Astrocyte of the spinal cord (primary cell): ENCODE results near the gene NANOS1.

ENCODE experiments used
- DNase-seq: peaks from one replicate; pipeline ENCODE4 v3.0.0; 2011; ENCODE audit warnings: low read depth, low spot score
- H3K4me3 ChIP-seq: 2 replicates; pipeline ENCODE4 v1.5.1; 2011; ENCODE audit warnings: low read depth, mild to moderate bottlenecking, low read length, moderate library complexity
- in situ Hi-C: cut with HindIII; loops from 2 replicates; pipeline ENCODE4 v1.10.0; 2017; ENCODE audit warnings: low sequenced_read_pairs
- TF ChIP-seq, protein P1 (sequence below): IDR thresholded peaks from 2 replicates; pipeline ENCODE4 v1.5.1; 2012; ENCODE audit warnings: low read depth, mild to moderate bottlenecking, low read length, inconsistent platforms

Gene NANOS1

GRCh38 chr10:118995739-118996138 is 33.8 kb upstream of the NANOS1 start:
- H3K4me3 ChIP-seq: no peak overlapping the region
- TF ChIP-seq, protein P1, sequence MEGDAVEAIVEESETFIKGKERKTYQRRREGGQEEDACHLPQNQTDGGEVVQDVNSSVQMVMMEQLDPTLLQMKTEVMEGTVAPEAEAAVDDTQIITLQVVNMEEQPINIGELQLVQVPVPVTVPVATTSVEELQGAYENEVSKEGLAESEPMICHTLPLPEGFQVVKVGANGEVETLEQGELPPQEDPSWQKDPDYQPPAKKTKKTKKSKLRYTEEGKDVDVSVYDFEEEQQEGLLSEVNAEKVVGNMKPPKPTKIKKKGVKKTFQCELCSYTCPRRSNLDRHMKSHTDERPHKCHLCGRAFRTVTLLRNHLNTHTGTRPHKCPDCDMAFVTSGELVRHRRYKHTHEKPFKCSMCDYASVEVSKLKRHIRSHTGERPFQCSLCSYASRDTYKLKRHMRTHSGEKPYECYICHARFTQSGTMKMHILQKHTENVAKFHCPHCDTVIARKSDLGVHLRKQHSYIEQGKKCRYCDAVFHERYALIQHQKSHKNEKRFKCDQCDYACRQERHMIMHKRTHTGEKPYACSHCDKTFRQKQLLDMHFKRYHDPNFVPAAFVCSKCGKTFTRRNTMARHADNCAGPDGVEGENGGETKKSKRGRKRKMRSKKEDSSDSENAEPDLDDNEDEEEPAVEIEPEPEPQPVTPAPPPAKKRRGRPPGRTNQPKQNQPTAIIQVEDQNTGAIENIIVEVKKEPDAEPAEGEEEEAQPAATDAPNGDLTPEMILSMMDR: no peak
- DNase-seq: no peak
- in situ Hi-C loops: no loop called here

GRCh38 chr10:118997379-118997778 is 32.1 kb upstream of the NANOS1 start:
- TF ChIP-seq, protein P1: no peak
- no peak overlapping the region for H3K4me3 ChIP-seq
- no peak for DNase-seq
- in situ Hi-C loops: no loop called here

DNA sequence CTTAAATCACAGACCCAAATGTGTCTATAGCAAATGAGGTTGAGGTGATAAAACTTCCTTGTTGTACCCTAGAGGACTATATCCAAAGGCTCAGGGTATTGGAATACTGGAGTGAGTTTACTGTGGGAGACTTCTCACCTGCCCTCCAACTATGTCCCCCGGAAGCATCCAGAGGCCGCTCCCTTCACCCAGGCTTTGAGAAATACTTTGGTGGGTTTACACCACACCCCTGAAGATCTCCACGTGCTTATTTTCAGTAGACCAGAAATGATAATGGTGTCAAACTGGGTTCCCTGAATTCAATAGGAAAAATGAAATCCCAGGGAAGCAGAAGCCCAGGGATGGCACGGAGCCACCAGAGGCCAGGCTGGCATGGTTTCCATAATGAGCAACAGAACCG is 31.3 kb upstream of the NANOS1 start:
- DNase-seq: no peak
- TF ChIP-seq, protein P1: no peak
- in situ Hi-C loops: no loop called here
- no peak overlapping the region for H3K4me3 ChIP-seq

- TF ChIP-seq, protein P1: no peak
- no peak overlapping the region for H3K4me3 ChIP-seq
- in situ Hi-C loops: no loop called here
- DNase-seq: no peak
Observed at GRCh38 chr10:119001717-119002500, 27.6 kb upstream of the NANOS1 start.

DNA sequence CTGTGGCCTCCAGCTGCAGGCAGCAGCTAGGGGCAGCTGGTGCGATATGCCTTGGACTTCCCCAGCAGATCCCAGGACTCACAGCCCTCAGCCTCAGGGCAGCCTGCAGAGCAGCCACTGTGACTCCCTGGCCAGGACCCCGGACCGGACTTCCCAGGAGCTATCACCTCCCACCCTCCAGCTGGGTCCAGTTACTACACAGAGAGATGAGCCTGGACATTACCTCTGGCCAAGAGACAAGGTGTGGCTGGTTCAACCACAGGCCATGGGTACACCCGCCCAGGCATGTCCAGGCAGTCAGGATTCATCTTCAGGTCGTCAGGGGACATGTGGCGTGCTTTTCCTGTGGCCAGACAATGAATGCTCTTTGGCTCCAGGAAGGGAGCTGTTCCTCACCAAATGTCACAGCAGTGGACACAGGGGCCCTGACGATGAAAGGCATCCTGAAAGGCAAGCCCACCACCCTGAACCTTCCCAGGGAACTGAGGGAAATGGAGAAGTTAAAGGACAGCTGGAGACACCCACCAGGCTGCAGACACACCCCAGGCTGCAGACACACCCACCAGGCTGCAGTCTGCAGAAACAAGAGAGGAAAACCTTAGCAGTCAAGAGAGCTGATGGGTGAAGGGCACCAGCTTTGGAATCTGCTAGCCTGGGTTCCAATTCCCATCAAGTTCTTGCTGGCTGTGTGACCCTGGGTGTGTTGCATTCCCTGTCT is 25.8 kb upstream of the NANOS1 start:
- H3K4me3 ChIP-seq: no peak overlapping the region
- in situ Hi-C loops: no loop called here
- TF ChIP-seq, protein P1: no peak
- DNase-seq: no peak

GRCh38 chr10:119005362-119006043 is 24.0 kb upstream of the NANOS1 start:
- no peak overlapping the region for H3K4me3 ChIP-seq
- in situ Hi-C loops: no loop called here
- TF ChIP-seq, protein P1: no peak
- peak; percentile 43 for DNase-seq
